Gastrocnemius medialis (tissue), 4 donors: ENCODE results near the gene PRPF4.

Source experiments
- POLR2A ChIP-seq, 2 donors: fragments of 450-650 bp; IDR thresholded peaks; one replicate each; pipeline ENCODE4 v1.6.1; 2017; ENCODE audit warnings: antibody characterized with exemption in 2 of 2, mild to moderate bottlenecking in 2 of 2, moderate library complexity in 2 of 2
- TF ChIP-seq, protein P1 (sequence below), 5 experiments: fragments of 450-650 bp in 3 of 5; fragments of 200-600 bp in 2 of 5; sonication (generic) in 2 of 5; IDR thresholded peaks in 4 of 5; conservative IDR thresholded peaks in 1 of 5; 1 replicate in 4 of 5; 2 replicates in 1 of 5; pipeline ENCODE4 v1.5.1; 2016 to 2019; ENCODE audit warnings: antibody characterized with exemption in 5 of 5, mild to moderate bottlenecking in 3 of 5, moderate library complexity in 3 of 5

- TF ChIP-seq POLR2A (IDR thresholded peaks at IDR 0.05) = no peak
- TF ChIP-seq, protein P1, sequence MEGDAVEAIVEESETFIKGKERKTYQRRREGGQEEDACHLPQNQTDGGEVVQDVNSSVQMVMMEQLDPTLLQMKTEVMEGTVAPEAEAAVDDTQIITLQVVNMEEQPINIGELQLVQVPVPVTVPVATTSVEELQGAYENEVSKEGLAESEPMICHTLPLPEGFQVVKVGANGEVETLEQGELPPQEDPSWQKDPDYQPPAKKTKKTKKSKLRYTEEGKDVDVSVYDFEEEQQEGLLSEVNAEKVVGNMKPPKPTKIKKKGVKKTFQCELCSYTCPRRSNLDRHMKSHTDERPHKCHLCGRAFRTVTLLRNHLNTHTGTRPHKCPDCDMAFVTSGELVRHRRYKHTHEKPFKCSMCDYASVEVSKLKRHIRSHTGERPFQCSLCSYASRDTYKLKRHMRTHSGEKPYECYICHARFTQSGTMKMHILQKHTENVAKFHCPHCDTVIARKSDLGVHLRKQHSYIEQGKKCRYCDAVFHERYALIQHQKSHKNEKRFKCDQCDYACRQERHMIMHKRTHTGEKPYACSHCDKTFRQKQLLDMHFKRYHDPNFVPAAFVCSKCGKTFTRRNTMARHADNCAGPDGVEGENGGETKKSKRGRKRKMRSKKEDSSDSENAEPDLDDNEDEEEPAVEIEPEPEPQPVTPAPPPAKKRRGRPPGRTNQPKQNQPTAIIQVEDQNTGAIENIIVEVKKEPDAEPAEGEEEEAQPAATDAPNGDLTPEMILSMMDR (IDR thresholded peaks at IDR 0.05 in 4 of 5, conservative IDR thresholded peaks at IDR 0.05 in 1 of 5) = no peak
Measured at GRCh38 chr9:113317777-113318176, 42.3 kb downstream of the PRPF4 start.
